ENCODE measurements around the gene NOXA1. TPM values are rescaled to one million over a fixed set of nuclear protein-coding genes. Genes with fewer than 3 reads are reported as not detected.

Gene NOXA1
- total RNA-seq, 2 donors from 2014 or later = 33.3 to 42.6 TPM

Small RNA genes lying within 50 kb of the gene (microRNA-seq; reads per million reads assigned to microRNA genes)
- 1.1 to 2.7 reads per million in 2 donors for gene MIR7114

Other genes with a start within 250 kb of the NOXA1 start
- gene ANAPC2, start 234.8 kb upstream of the NOXA1 start, total RNA-seq = 10 to 100 TPM; 50.6 to 64.1 TPM
- 10 to 100 TPM; 56.7 to 68.8 TPM for gene SSNA1, start 234.7 kb upstream of the NOXA1 start, total RNA-seq
- gene TPRN, start 222.7 kb upstream of the NOXA1 start, total RNA-seq = 100 to 1,000 TPM; 134 to 154 TPM
- 10 to 100 TPM; 36.2 to 40.0 TPM for gene TMEM203, start 217.7 kb upstream of the NOXA1 start, total RNA-seq
- gene NDOR1, start 217.7 kb upstream of the NOXA1 start, total RNA-seq = 10 to 100 TPM; 12.1 to 18.8 TPM
- 1 to 10 TPM; 5.1 to 9.7 TPM for gene RNF208, start 201.2 kb upstream of the NOXA1 start, total RNA-seq
- gene CYSRT1, start 198.2 kb upstream of the NOXA1 start, total RNA-seq = under 1 TPM; 0.43 to 0.47 TPM
- not detected for gene RNF224, start 195.9 kb upstream of the NOXA1 start, total RNA-seq
- not detected for gene SLC34A3, start 192.5 kb upstream of the NOXA1 start, total RNA-seq
- gene TUBB4B, start 182.1 kb upstream of the NOXA1 start, total RNA-seq = 100 to 1,000 TPM; 353 to 486 TPM
- gene STPG3, start 172.1 kb upstream of the NOXA1 start, total RNA-seq = not detected
- 10 to 100 TPM; 61.6 to 70.3 TPM for gene NELFB, start 168.1 kb upstream of the NOXA1 start, total RNA-seq
- gene TOR4A, start 145.7 kb upstream of the NOXA1 start, total RNA-seq = 10 to 100 TPM; 59.3 to 60.8 TPM
- gene NRARP, start 121.1 kb upstream of the NOXA1 start, total RNA-seq = 100 to 1,000 TPM; 163 to 181 TPM
- gene EXD3, start 231 bp upstream of the NOXA1 start, total RNA-seq = 10 to 100 TPM; 44.1 to 57.3 TPM
- gene ENTPD8, start 18.0 kb downstream of the NOXA1 start, total RNA-seq = 100 to 1,000 TPM; 108 to 120 TPM
- 10 to 100 TPM; 39.9 to 52.0 TPM for gene NSMF, start 35.9 kb downstream of the NOXA1 start, total RNA-seq
- gene PNPLA7, start 127.0 kb downstream of the NOXA1 start, total RNA-seq = 10 to 100 TPM; 18.4 to 22.4 TPM
- 100 to 1,000 TPM; 109 to 136 TPM for gene MRPL41, start 128.5 kb downstream of the NOXA1 start, total RNA-seq
- gene DPH7, start 155.5 kb downstream of the NOXA1 start, total RNA-seq = 10 to 100 TPM; 21.7 to 27.5 TPM
- gene ZMYND19, start 167.1 kb downstream of the NOXA1 start, total RNA-seq = 10 to 100 TPM; 12.5 to 22.4 TPM
- 100 to 1,000 TPM in 1 of 2 donors, 10 to 100 TPM in 1; 89.5 to 120 TPM for gene ARRDC1, start 182.3 kb downstream of the NOXA1 start, total RNA-seq
- gene EHMT1, start 195.6 kb downstream of the NOXA1 start, total RNA-seq = 10 to 100 TPM; 72.2 to 98.4 TPM